Left colon (tissue), 2 donors: ENCODE measurements around the gene DMP1. TPM values are rescaled to one million over a fixed set of nuclear protein-coding genes. Genes with fewer than 3 reads are reported as not detected.
"Not testable (repeated sequence)": the region's sequence is repeated elsewhere in the genome, so short reads cannot be mapped to it uniquely, and the experiment has no call there.

Experiments used
- ATAC-seq: fragments of 200-7000 bp; cut with Tn5 transposase; one replicate; pipeline ENCODE4 v1.9.1; 2020; ENCODE audit warnings: mild to moderate bottlenecking, moderate library complexity
- DNase-seq, 2 donors: peaks; one replicate each; pipeline ENCODE4 v3.0.0-alpha.2; 2020
- intact Hi-C, 2 donors: fragments of 100-400 bp; cut with DNase I in 1 of 2; cut with micrococcal nuclease in 1 of 2; formaldehyde crosslinking; loops; one replicate each; pipeline versions ENCODE4 v1.11.2 to v1.14.0; 2022; cut with DNase I, micrococcal nuclease
- total RNA-seq, 2 donors: library from RNA; stranded (reverse); fragmentation: NEBNext Ultra II Directional; extraction: Animal tissue kit (Norgen Biotek cat#: 25700); gene quantifications; one replicate each; pipeline ENCODE4 v1.2.1, GENCODE V29; 2021
- donor health status: DM: no; HTN: no; CAD: no.
- donor health status: DM: yes; HTN: yes; CAD: no.

The DMP1 gene
- total RNA-seq, 2 donors from 2014 or later, result not detected

DNA sequence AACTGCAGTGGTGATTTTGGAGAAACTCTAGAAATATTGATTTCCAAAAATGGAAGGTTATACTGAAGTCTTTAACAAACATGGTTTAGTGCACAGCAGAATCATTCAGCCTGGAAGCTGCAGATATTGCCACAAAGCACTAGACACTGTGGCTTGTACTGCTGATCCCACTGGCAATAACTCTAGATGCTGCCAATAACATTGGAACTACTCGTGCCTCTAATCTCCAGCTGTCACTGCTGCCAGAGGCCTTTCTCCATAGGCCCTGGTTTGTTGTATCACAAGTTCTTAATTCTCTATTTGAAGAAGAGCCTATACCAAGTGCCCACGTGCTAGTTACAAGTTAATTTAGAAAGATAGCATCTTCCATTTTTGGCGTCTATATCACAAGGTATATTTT lies 19.3 kb downstream of the DMP1 start:
- ATAC-seq, result no peak
- intact Hi-C loops, result no loop called here
- DNase-seq, result no peak

DNA sequence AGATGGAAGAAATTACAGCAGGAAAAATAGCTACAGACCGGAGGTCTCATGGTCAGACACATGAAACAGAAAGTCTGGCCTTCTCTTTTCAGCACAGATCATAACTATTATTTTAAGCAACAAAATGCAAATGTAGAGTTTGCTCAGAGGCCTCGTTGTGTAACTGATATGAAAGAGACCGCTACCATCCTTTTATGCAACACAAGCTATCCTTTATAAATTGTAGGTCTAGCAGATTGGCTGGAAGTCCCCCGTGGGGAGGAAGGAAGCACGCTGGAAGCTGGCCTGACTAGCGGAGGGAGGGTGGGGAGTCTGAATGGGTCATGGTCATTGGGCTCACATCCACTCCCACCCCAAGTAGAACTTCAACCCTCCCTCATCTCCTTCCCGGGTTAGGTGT lies 27.7 kb downstream of the DMP1 start:
- intact Hi-C loops, result no loop called here
- no peak for DNase-seq
- no peak for ATAC-seq

DNA sequence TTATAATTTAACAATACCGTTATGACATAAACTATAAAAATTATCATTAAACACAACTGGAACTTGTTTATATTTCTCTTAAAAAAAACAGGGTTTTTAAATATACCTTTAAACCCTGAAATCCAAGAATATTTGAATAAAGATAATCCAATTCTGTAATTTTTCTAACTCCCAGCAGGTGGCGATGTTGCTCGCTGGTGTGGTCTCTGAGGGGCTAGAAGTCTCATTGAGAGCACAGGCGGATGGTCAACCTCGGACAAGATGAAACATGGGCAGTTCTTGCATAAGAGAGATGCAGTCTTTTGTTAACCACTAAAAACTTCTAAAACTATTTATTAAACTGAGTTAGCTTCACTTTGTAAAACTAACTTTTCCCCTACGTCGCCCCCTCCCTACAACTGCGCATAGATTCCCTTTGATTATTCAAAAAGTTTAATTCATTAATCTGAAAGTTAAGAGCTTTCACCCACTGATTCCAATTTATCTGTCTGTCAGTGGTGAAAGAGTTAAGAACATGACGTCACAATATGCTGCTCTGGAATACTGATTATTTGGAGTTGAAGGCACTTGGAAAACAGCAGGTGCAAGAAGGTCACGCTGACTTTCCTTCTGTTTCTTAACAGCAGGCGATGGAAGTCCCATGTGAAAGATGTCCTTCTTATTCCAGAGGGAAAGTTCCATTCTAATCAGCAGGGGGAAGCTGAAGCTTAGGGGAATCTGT lies 29.5 kb downstream of the DMP1 start:
- ATAC-seq (no peak), DNase-seq (no peak)
- intact Hi-C loops, result loop anchor here in 1 of 2 donors (5.0 kb wide), 1 partner anchor 168 kb away; no protein-coding TSS in a partner anchor

DNA sequence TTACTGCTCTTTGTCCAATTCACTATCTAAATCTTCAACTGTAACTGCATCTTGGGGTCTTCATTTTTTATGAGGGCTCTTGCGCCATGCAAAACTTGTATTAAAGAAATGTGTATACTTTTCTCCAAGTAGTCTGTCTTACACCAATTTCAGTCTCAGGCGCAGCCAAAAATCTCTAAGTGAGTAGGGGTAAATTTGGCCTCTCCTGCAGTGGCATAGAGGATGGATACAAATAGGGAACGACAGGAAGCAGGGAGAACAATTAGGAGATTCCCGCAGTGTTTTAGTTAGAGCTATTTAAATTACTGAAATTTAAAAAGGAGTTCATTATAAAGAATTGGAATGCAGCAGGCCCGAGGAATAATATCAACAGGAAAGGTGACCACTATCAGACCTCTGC lies 30.2 kb downstream of the DMP1 start:
- ATAC-seq, result no peak
- no peak for DNase-seq
- intact Hi-C loops, result loop anchor here in 1 of 2 donors (5.0 kb wide), 1 partner anchor 167 kb away; no protein-coding TSS in a partner anchor

DNA sequence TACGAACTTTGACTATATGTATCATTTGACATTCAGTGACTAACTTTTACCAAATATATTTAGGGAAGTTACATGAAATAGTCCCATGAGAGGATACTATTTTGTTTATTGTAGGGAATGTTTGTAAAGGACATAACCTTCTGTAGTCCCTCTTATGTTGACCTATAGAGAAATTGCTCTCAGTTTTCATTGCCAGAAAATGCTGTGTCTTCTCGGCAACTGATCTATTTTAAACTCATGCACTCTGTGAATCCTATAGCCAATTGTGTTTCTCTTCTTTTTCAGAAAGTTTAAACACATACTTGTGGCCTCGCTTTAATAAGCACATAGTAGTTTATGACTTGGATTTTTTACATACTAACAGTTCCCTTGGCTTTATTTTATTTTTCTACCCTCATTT lies 38.2 kb downstream of the DMP1 start:
- ATAC-seq (no peak), DNase-seq (no peak)
- intact Hi-C loops, result no loop called here

DNA sequence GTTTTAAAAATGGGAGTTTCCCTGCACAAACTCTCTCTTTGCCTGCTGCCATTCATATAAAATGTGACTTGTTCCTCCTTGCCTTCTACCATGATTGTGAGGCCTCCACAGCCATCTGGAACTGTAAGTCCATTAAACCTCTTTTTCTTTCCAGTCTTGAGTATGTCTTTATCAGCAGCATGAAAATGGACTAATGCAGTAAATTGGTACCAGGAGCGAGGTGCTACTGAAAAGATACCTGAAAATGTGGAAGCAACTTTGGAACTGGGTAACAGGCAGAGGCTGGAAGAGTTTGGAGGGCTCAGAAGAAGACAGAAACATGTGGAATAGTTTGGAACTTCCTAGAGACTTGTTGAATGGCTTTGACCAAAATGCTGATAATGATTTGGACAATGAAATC lies 40.9 kb downstream of the DMP1 start:
- intact Hi-C loops, DNase-seq, ATAC-seq: not testable (repeated sequence)

DNA sequence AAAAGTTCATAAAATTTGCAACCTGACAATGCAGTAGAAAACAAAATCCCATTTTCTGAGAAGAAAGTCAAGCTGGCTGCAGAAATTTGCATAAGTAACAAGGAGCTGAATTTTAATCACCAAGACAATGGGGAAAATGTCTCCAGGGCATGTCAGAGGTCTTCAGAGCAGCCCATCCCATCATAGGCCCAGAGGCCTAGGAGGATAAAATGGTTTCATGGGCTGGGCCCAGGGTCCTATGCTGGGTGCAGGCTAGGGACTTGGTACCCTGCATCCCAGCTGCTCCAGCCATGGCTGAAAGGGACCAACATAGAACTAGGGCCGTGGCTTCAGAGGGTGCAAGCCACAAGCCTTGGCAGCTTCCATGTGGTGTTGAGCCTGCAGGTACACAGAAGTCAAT lies 42.0 kb downstream of the DMP1 start:
- ATAC-seq, intact Hi-C loops, DNase-seq: not testable (repeated sequence)

DNA sequence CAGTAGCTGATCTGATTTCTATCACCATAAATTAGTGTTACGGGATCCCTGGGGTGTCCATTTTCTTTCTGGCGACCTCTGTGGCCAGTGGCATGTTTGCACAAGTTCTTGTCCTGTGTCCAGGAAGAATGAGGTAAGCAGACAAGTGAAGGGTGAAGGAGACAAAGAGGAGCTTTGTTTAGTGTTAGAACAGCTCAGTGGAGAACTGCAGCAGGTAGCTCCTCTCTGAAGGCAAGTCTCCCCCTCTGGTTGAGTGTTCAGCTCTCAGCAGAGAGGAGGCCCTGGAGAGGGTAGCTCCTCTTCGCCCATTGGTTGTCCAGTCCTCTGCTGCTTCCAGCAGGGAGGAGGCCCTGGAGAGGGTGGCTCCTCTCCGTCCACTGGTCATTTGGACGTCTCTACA lies 47.2 kb downstream of the DMP1 start:
- no peak for ATAC-seq
- DNase-seq, result no peak
- intact Hi-C loops, result no loop called here

DNA sequence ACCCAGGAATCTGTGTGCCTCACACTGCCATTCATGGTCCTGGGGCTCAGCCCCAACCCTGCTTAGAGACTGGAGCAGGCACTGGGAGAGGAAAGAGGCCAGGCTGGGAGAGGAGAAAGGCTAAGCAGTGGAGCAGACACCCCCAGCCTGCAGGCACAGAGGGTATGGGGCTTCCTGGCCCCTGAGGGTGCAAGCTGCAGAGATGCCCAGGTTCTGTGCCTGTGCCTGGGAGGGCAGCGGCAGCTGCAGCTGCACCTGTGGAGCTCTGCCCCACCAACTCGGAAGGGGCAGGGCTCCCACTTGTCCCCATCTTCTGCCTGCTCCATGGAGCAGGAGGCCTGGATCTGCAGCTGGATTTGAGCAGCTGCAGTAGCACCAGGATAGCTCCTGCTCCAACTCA lies 47.9 kb downstream of the DMP1 start:
- ATAC-seq, result no peak
- no peak for DNase-seq
- intact Hi-C loops, result no loop called here

DNA sequence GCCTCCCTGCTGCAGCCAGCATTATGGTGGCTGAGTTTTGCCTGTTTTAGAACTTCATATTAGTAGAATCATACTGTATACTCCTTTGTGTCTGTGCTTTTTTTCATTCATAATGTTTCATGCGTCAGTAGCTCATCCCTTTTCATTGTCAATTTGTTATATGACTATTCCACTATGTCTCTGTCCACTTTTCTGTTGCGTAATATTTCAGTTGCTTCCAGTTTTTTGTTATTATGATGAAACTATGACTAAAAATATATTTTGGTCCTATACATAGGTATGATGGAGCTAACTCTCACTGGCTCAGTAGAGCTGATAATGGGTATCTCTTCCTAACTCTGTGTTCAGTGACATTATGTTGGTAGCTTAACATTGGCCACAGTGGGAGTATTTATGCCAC lies 48.3 kb downstream of the DMP1 start:
- ATAC-seq (no peak), DNase-seq (no peak)
- intact Hi-C loops, result no loop called here

DNA sequence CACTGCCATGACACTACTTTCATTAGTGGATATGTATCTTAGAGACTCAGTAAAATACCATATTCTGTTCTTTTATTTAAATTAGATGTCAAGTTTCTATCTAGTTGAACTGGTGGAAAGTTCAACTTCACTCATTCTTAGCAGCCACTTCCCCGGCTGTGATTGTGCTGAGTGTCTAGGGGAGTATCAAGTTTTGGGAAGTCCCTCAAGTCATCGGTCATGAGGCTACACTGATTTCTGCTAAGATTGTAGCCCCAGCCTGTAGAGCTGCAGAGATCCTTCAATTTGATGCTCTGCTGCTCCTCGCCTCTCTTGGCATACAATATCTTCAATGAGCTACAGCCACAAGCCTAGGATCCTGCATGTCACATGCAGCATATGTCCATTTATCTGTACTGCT lies 53.9 kb downstream of the DMP1 start:
- intact Hi-C loops, result no loop called here
- DNase-seq, result no peak
- no peak for ATAC-seq

DNA sequence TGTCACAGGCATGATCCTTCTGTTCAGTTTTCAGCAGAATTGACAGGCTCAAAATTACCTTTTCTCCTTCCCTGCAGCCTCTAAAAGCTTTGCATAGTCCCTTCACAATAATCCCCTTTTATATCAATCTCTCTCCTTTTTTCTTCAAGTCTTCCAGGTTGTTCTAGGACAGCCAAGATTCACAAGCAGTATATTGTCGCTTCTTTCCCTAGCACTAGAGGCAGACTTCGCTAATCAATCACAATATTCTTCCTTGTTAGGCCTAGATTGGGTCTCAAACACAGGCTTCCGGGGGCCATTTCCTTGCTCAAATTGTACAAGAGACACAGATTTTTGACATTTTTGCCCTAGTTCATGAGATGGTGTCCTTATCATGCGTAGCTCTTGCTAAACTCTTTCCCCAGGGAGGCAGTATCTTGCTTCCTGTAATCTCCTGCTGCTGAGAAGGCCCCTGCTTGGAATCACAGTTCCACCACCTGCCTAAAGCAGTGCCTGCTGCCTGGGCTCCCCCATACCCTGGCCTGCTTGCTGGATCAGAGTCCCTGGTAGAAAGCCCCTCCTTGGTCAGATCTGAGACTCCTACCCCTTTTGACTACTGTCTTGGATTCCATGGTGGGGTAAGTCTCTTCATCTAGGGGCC lies 57.3 kb downstream of the DMP1 start:
- intact Hi-C loops, result no loop called here
- no peak for ATAC-seq
- no peak for DNase-seq

Other genes with a start within 250 kb of the DMP1 start
- 10 to 100 TPM; 27.8 to 35.9 TPM for gene NUDT9, start 227.7 kb upstream of the DMP1 start, total RNA-seq
- 10 to 100 TPM; 31.8 to 97.8 TPM for gene SPARCL1, start 120.9 kb upstream of the DMP1 start, total RNA-seq
- not detected for gene DSPP, start 41.8 kb upstream of the DMP1 start, total RNA-seq
- not detected for gene IBSP, start 149.3 kb downstream of the DMP1 start, total RNA-seq
- not detected for gene MEPE, start 182.7 kb downstream of the DMP1 start, total RNA-seq